HEK293 (cell line): Measurements from ENCODE around the gene GEN1.

Experiments used
- CTCF ChIA-PET: fragments of 350-600 bp; formaldehyde crosslinking; extraction: SDS; loops from one replicate; lab custom pipeline; 2021; ENCODE audit warnings: antibody characterized with exemption; lab: Yijun Ruan, JAX
- POLR2A ChIA-PET: fragments of 300-600 bp; formaldehyde crosslinking; extraction: SDS; loops from one replicate; lab custom pipeline; 2020; ENCODE audit warnings: antibody characterized with exemption, inconsistent platforms; lab: Yijun Ruan, JAX
- H3K27ac ChIP-seq: fragments of 200-500 bp; sonication (Bioruptor generic); 2 replicates; pipeline ENCODE4 v1.5.1; 2014; ENCODE audit warnings: low read depth, low read length, control low read depth, inconsistent platforms; ENCODE audit errors: extremely low read depth
- H3K36me3 ChIP-seq, 2 experiments: fragments of 200-500 bp in 1 of 2; sonication (Bioruptor generic) in 1 of 2; 1 replicate in 1 of 2; 2 replicates in 1 of 2; pipeline ENCODE4 v1.5.1; 2014 to 2017; ENCODE audit warnings: inconsistent platforms in 2 of 2, low read length in 2 of 2; ENCODE audit not compliant: control insufficient read depth in 2 of 2, insufficient read depth in 1 of 2
- H3K4me1 ChIP-seq: fragments of 200-500 bp; sonication (Bioruptor generic); 2 replicates; pipeline ENCODE4 v1.5.1; 2014; ENCODE audit warnings: mild to moderate bottlenecking, low read length, inconsistent platforms; ENCODE audit not compliant: control insufficient read depth, insufficient read depth
- H3K4me3 ChIP-seq: 2 replicates; pipeline ENCODE4 v1.5.1; 2011; ENCODE audit warnings: low read depth, mild to moderate bottlenecking, control low read depth, low read length, moderate library complexity
- H3K9me3 ChIP-seq: fragments of 200-500 bp; sonication (Bioruptor generic); 2 replicates; pipeline ENCODE4 v1.5.1; 2014; ENCODE audit warnings: low read depth, low read length, inconsistent platforms; ENCODE audit not compliant: control insufficient read depth, insufficient read depth
- BCL11B ChIP-seq: fragments of 450-650 bp; formaldehyde crosslinking; IDR thresholded peaks from 2 replicates; pipeline ENCODE4 v1.5.1; 2016; ENCODE audit warnings: low read depth, missing biosample characterization, missing genetic modification characterization
- BCL6B ChIP-seq: fragments of 450-650 bp; formaldehyde crosslinking; IDR thresholded peaks from 2 replicates; pipeline ENCODE4 v1.5.1; 2017; ENCODE audit warnings: missing biosample characterization, missing genetic modification characterization
- FEZF1 ChIP-seq: fragments of 450-650 bp; formaldehyde crosslinking; IDR thresholded peaks from 2 replicates; pipeline ENCODE4 v1.5.1; 2016; ENCODE audit warnings: missing biosample characterization, missing genetic modification characterization
- GLIS2 ChIP-seq: fragments of 450-650 bp; formaldehyde crosslinking; IDR thresholded peaks from 2 replicates; pipeline ENCODE4 v1.5.1; 2016; ENCODE audit warnings: missing biosample characterization, missing genetic modification characterization
- KLF17 ChIP-seq: fragments of 450-650 bp; formaldehyde crosslinking; IDR thresholded peaks from 2 replicates; pipeline ENCODE4 v1.5.1; 2016; ENCODE audit warnings: missing biosample characterization, missing genetic modification characterization
- PRDM2 ChIP-seq: fragments of 450-650 bp; formaldehyde crosslinking; IDR thresholded peaks from 2 replicates; pipeline ENCODE4 v1.5.1; 2016; ENCODE audit warnings: missing biosample characterization, missing genetic modification characterization, borderline replicate concordance
- SP7 ChIP-seq: fragments of 450-650 bp; formaldehyde crosslinking; IDR thresholded peaks from 2 replicates; pipeline ENCODE4 v1.5.1; 2016; ENCODE audit warnings: missing biosample characterization, missing genetic modification characterization
- ZBTB17 ChIP-seq: fragments of 450-650 bp; formaldehyde crosslinking; IDR thresholded peaks from 2 replicates; pipeline ENCODE4 v1.5.1; 2016; ENCODE audit warnings: missing biosample characterization, missing genetic modification characterization
- ZBTB20 ChIP-seq: fragments of 450-650 bp; formaldehyde crosslinking; IDR thresholded peaks from 2 replicates; pipeline ENCODE4 v1.5.1; 2016; ENCODE audit warnings: missing biosample characterization, missing genetic modification characterization
- ZBTB49 ChIP-seq: fragments of 450-650 bp; formaldehyde crosslinking; IDR thresholded peaks from 2 replicates; pipeline ENCODE4 v1.5.1; 2016; ENCODE audit warnings: missing biosample characterization, missing genetic modification characterization, low read depth
- ZEB2 ChIP-seq: fragments of 450-650 bp; formaldehyde crosslinking; IDR thresholded peaks from 2 replicates; pipeline ENCODE4 v1.5.1; 2016; ENCODE audit warnings: missing biosample characterization, missing genetic modification characterization
- ZIC2 ChIP-seq: fragments of 450-650 bp; formaldehyde crosslinking; IDR thresholded peaks from 2 replicates; pipeline ENCODE4 v1.5.1; 2016; ENCODE audit warnings: missing biosample characterization, missing genetic modification characterization
- ZNF112 ChIP-seq: fragments of 450-650 bp; formaldehyde crosslinking; IDR thresholded peaks from 2 replicates; pipeline ENCODE4 v1.5.0; 2017; ENCODE audit warnings: missing biosample characterization, missing genetic modification characterization
- ZNF423 ChIP-seq: fragments of 450-650 bp; formaldehyde crosslinking; IDR thresholded peaks from 2 replicates; pipeline ENCODE4 v1.5.1; 2016; ENCODE audit warnings: missing biosample characterization, missing genetic modification characterization
- ZNF510 ChIP-seq: fragments of 450-650 bp; formaldehyde crosslinking; IDR thresholded peaks from 2 replicates; pipeline ENCODE4 v1.5.1; 2018; ENCODE audit warnings: mild to moderate bottlenecking, missing genetic modification characterization, missing biosample characterization; ENCODE audit not compliant: insufficient replicate concordance
- ZNF548 ChIP-seq: fragments of 450-650 bp; formaldehyde crosslinking; IDR thresholded peaks from 2 replicates; pipeline ENCODE4 v1.5.1; 2016; ENCODE audit warnings: missing biosample characterization, missing genetic modification characterization
- ZNF670 ChIP-seq: fragments of 450-650 bp; formaldehyde crosslinking; IDR thresholded peaks from 2 replicates; pipeline ENCODE4 v1.5.1; 2016; ENCODE audit warnings: missing biosample characterization, missing genetic modification characterization, low read depth
- ZNF776 ChIP-seq: fragments of 450-650 bp; formaldehyde crosslinking; IDR thresholded peaks from 2 replicates; pipeline ENCODE4 v1.5.0; 2017; ENCODE audit warnings: missing biosample characterization, missing genetic modification characterization, borderline replicate concordance
- ZNF830 ChIP-seq: fragments of 450-650 bp; IDR thresholded peaks from 2 replicates; pipeline ENCODE4 v1.5.0; 2018; ENCODE audit warnings: missing biosample characterization, missing genetic modification characterization, low read depth, mild to moderate bottlenecking, moderate library complexity
- ZNF843 ChIP-seq: fragments of 450-650 bp; formaldehyde crosslinking; IDR thresholded peaks from 2 replicates; pipeline ENCODE4 v1.5.1; 2016; ENCODE audit warnings: missing biosample characterization, missing genetic modification characterization
- TF ChIP-seq, protein P1 (sequence below): fragments of 450-650 bp; IDR thresholded peaks from 2 replicates; pipeline ENCODE4 v1.5.1; 2018; ENCODE audit warnings: missing biosample characterization, mild to moderate bottlenecking, missing genetic modification characterization

GEN1 gene

GRCh38 chr2:17813010-17813741, 59.2 kb downstream of the GEN1 start:
- no peaks in the 10 kb centered on the region for H3K4me1 ChIP-seq
- no peaks in the 10 kb centered on the region for H3K36me3 ChIP-seq
- H3K4me3 ChIP-seq = no peak overlapping the region
- no peak for TF ChIP-seq ZEB2 (tag by site-specific recombination)
- no peak for TF ChIP-seq FEZF1 (tag by site-specific recombination)
- TF ChIP-seq ZNF670 = no peak
- no peak for TF ChIP-seq ZBTB20 (tag by site-specific recombination)
- TF ChIP-seq BCL11B (tag by site-specific recombination) = no peak
- TF ChIP-seq ZNF423 (tag by site-specific recombination) = no peak
- no peak for TF ChIP-seq ZNF776 (tag by site-specific recombination)
- no peak for TF ChIP-seq ZNF843 (tag by site-specific recombination)
- no peak for TF ChIP-seq ZNF548 (tag by site-specific recombination)
- TF ChIP-seq ZNF112 (tag by site-specific recombination) = no peak
- TF ChIP-seq PRDM2 (tag by site-specific recombination) = no peak
- TF ChIP-seq ZNF830 = no peak
- no peak for TF ChIP-seq ZNF510 (tag by site-specific recombination)
- TF ChIP-seq, protein P1, sequence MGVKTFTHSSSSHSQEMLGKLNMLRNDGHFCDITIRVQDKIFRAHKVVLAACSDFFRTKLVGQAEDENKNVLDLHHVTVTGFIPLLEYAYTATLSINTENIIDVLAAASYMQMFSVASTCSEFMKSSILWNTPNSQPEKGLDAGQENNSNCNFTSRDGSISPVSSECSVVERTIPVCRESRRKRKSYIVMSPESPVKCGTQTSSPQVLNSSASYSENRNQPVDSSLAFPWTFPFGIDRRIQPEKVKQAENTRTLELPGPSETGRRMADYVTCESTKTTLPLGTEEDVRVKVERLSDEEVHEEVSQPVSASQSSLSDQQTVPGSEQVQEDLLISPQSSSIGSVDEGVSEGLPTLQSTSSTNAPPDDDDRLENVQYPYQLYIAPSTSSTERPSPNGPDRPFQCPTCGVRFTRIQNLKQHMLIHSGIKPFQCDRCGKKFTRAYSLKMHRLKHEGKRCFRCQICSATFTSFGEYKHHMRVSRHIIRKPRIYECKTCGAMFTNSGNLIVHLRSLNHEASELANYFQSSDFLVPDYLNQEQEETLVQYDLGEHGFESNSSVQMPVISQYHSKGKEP (tag by site-specific recombination) = no peak
- no peak for TF ChIP-seq ZBTB17
- no peak overlapping the region for H3K27ac ChIP-seq
- CTCF ChIA-PET = no interaction called here
- no peaks in the 10 kb centered on the region for H3K9me3 ChIP-seq
- POLR2A ChIA-PET = interaction anchor here (0.7 kb wide), 1 partner anchor 637 kb away, joined by 3 read pairs; no protein-coding TSS in a partner anchor

DNA sequence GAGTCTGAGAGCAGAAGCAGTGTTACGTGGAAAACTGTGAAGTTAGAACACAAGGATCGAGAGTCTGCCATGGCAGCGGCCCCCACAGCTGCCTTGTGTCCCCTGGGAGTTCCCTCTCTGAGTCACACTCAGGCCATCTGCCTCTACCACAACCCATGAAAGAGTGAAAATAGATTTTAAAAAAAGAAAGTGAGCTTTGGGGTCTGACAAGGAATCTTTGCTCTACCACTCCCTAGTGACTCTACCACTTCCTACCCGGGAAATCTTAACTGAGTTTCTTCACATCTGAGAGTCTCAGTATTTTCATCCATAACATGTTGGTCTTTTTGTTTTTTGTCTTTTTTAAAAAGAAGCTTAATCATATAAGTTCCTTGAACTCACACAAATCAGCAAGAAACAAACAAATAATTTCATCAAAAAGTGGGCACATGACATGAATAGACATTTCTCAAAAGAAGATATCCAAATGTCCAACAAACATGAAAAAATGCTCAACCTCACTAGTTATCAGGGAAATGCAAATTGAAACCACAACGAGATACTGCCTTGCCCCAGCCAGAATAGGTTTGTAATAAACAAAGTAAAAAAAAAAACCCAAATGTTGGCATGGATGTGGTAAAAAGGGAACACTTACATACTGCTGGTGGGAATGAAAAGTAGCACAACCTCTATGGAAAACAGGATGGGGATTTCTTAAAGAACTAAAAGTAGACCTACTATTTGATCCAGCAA, 60.0 kb downstream of the GEN1 start:
- POLR2A ChIA-PET = no interaction called here
- CTCF ChIA-PET = no interaction called here
- Histone ChIP-seq H3K9me3 (no peaks in the 10 kb centered on the region), H3K4me3 (no peak overlapping the region), H3K36me3 (no peaks in the 10 kb centered on the region), H3K4me1 (no peaks in the 10 kb centered on the region), H3K27ac (no peak overlapping the region)
- TF ChIP-seq GLIS2 (no peak), ZIC2 (tag by site-specific recombination) (no peak), BCL6B (tag by site-specific recombination) (no peak), KLF17 (tag by site-specific recombination) (no peak), SP7 (tag by site-specific recombination) (no peak), ZBTB49 (tag by site-specific recombination) (no peak), ZBTB20 (tag by site-specific recombination) (no peak)
